Brain microvascular endothelial cell (primary cell): Measurements from ENCODE around the gene CCDC18.

Experiments
- DNase-seq: peaks from one replicate; pipeline ENCODE4 v3.0.0-alpha.2; 2020
- H3K27ac ChIP-seq: fragments of 250-450 bp; sonication (Bioruptor Pico); 2 replicates; pipeline ENCODE4 v1.5.1; 2020; ENCODE audit warnings: mild to moderate bottlenecking, moderate library complexity
- H3K27me3 ChIP-seq: fragments of 250-450 bp; sonication (Bioruptor Pico); replicated peaks from 2 replicates; pipeline ENCODE4 v1.5.1; 2020; ENCODE audit warnings: mild to moderate bottlenecking
- H3K36me3 ChIP-seq: fragments of 250-450 bp; sonication (Bioruptor Pico); replicated peaks from 2 replicates; pipeline ENCODE4 v1.5.1; 2020; ENCODE audit warnings: mild to moderate bottlenecking
- H3K4me3 ChIP-seq: 2 replicates; pipeline ENCODE4 v1.5.1; 2011; ENCODE audit warnings: low read depth, mild to moderate bottlenecking, control low read depth, low read length, moderate library complexity
- CTCF ChIP-seq: IDR thresholded peaks from 2 replicates; pipeline ENCODE4 v1.5.1; 2011; ENCODE audit warnings: low read depth, mild to moderate bottlenecking, moderate library complexity, low read length, control low read depth, inconsistent platforms; ENCODE audit errors: missing control alignments
- in situ Hi-C: cut with HindIII; loops from 2 replicates; pipeline ENCODE4 v1.10.0; 2017; ENCODE audit warnings: low sequenced_read_pairs, low pct_ligation_motif_present

Gene CCDC18

GRCh38 chr1:93140106-93140505 is 40.4 kb upstream of the CCDC18 start:
- no peak overlapping the region for H3K27ac ChIP-seq
- no peak for TF ChIP-seq CTCF
- H3K27me3 ChIP-seq: no peaks in the 10 kb centered on the region
- H3K4me3 ChIP-seq: no peak overlapping the region
- in situ Hi-C loops: no loop called here
- DNase-seq: peak; percentile 9
- peaks cover 8% of the 10 kb centered on the region for H3K36me3 ChIP-seq

- H3K27me3 ChIP-seq: no peaks in the 10 kb centered on the region
- no peak overlapping the region for H3K27ac ChIP-seq
- H3K4me3 ChIP-seq: no peak overlapping the region
- in situ Hi-C loops: no loop called here
- peaks cover 3% of the 10 kb centered on the region for H3K36me3 ChIP-seq
- DNase-seq: no peak
- TF ChIP-seq CTCF: no peak
These were observed 38.4 kb upstream of the CCDC18 start for GRCh38 chr1:93142161-93142560.

GRCh38 chr1:93143136-93143535 is 37.4 kb upstream of the CCDC18 start:
- H3K36me3 ChIP-seq: no peaks in the 10 kb centered on the region
- TF ChIP-seq CTCF: no peak
- no peak for DNase-seq
- in situ Hi-C loops: no loop called here
- no peaks in the 10 kb centered on the region for H3K27me3 ChIP-seq
- no peak overlapping the region for H3K27ac ChIP-seq
- no peak overlapping the region for H3K4me3 ChIP-seq

- Histone ChIP-seq H3K36me3 (no peaks in the 10 kb centered on the region), H3K27ac (no peak overlapping the region), H3K27me3 (no peaks in the 10 kb centered on the region), H3K4me3 (no peak overlapping the region)
- in situ Hi-C loops: no loop called here
- no peak for DNase-seq
- no peak for TF ChIP-seq CTCF
These were observed 36.8 kb upstream of the CCDC18 start for GRCh38 chr1:93143769-93144168.

- peak; percentile 60 for DNase-seq
- no peaks in the 10 kb centered on the region for H3K27me3 ChIP-seq
- no peak overlapping the region for H3K27ac ChIP-seq
- no peak overlapping the region for H3K4me3 ChIP-seq
- TF ChIP-seq CTCF: no peak
- in situ Hi-C loops: no loop called here
- H3K36me3 ChIP-seq: peaks cover 3% of the 10 kb centered on the region
These were observed 32.5 kb upstream of the CCDC18 start for GRCh38 chr1:93148001-93148400.

- Histone ChIP-seq H3K27ac (no peak overlapping the region), H3K4me3 (no peak overlapping the region), H3K27me3 (no peaks in the 10 kb centered on the region), H3K36me3 (peaks cover 3% of the 10 kb centered on the region)
- no peak for TF ChIP-seq CTCF
- in situ Hi-C loops: no loop called here
- no peak for DNase-seq
These were observed 29.8 kb upstream of the CCDC18 start for GRCh38 chr1:93150729-93151128.
